ENCODE measurements around the gene C2orf72.

DNA sequence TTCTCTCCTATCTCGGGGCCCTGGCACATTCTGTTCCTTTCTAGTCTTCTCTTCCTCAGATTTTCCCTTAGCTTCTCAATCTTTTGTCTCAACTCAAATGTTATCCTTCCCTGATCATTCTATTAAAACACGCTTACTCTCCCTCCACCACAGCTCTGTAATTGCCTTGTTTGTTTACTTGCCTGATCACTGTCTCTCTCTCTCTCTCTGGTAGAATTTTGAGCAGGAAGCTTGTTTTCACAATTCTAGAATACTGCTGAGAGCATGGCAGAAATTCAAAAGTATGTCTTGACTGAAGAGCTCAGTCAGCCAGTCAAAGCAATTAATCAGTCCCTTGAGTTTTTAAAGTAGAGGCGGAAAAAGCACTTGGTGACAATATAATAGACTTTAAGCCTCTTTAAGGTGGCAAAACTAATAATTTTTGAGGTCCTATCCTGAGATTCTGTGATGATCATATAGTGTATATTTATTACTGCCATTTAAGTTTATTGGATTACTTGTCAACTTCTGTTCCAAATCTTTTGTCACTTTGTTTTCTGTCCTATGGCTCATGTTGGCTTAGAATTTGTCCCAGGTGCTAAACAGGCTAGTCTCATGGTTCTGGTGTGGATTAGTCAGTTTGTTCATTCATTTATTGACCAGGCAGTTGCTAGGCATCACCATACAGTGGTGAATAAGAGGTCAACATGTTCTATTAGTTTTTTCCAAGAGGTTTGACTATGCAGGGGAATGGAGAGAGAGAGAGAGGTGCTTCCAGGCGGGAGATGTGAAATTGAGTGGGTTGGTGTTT, 21.6 kb downstream of the C2orf72 start:
- TF ChIP-seq, protein P1, sequence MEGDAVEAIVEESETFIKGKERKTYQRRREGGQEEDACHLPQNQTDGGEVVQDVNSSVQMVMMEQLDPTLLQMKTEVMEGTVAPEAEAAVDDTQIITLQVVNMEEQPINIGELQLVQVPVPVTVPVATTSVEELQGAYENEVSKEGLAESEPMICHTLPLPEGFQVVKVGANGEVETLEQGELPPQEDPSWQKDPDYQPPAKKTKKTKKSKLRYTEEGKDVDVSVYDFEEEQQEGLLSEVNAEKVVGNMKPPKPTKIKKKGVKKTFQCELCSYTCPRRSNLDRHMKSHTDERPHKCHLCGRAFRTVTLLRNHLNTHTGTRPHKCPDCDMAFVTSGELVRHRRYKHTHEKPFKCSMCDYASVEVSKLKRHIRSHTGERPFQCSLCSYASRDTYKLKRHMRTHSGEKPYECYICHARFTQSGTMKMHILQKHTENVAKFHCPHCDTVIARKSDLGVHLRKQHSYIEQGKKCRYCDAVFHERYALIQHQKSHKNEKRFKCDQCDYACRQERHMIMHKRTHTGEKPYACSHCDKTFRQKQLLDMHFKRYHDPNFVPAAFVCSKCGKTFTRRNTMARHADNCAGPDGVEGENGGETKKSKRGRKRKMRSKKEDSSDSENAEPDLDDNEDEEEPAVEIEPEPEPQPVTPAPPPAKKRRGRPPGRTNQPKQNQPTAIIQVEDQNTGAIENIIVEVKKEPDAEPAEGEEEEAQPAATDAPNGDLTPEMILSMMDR (IDR thresholded peaks at IDR 0.05), result no peak
- TF ChIP-seq POLR2AphosphoS5 (IDR thresholded peaks at IDR 0.05), result no peak

All from esophagus muscularis mucosa (tissue), 3 donors.